HG03025 (cell line): ENCODE measurements around the gene AGFG1.
"Not testable (repeated sequence)": the region's sequence is repeated elsewhere in the genome, so short reads cannot be mapped to it uniquely, and the experiment has no call there.

Source experiments
- ATAC-seq: cut with Tn5 transposase; IDR thresholded peaks from one replicate; pipeline ENCODE4 v1.9.1; 2021; ENCODE audit warnings: mild to moderate bottlenecking, moderate library complexity; ENCODE audit not compliant: unreplicated experiment, low FRiP score

AGFG1 gene

DNA sequence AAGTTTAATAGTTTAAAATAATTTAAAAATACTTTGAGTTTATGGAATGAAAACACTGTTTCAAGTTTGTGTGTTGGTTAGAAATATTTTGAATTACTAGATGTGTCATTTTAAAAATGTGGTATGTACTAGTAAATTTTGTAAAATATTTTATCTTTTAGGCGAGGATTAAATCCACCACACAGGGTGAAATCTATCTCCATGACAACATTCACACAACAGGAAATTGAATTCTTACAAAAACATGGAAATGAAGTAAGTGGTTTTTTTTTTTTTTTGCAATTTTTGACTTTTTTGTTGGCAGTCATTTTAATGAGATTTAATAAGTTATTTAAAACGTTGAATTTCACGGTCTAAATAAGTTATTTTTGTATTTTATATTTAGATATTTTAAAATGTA is 19.4 kb downstream of the AGFG1 start:
- ATAC-seq, result no peak

- ATAC-seq, result no peak
These were observed 21.6 kb downstream of the AGFG1 start for GRCh38 chr2:227493524-227493923.

DNA sequence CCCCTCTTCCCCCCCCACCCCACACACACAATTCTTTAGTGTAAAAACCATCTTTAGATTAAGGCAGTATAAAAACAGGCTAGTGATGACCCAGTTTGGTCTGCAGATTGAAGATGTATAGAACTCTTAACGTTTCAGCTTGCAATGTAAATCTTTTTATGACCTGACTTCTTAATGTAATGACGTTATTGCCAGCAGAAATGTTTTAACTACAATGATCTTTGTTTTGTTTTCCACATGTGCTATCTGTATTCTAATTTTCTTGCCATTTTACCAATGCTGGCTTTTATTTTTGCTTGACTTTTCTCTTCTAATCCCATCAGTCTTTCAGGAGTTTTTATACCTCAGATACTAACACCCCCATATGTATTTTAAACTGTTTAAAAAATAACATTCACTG is 25.2 kb downstream of the AGFG1 start:
- ATAC-seq, result no peak

- ATAC-seq, result no peak
These were observed 27.8 kb downstream of the AGFG1 start for GRCh38 chr2:227499627-227500300.

DNA sequence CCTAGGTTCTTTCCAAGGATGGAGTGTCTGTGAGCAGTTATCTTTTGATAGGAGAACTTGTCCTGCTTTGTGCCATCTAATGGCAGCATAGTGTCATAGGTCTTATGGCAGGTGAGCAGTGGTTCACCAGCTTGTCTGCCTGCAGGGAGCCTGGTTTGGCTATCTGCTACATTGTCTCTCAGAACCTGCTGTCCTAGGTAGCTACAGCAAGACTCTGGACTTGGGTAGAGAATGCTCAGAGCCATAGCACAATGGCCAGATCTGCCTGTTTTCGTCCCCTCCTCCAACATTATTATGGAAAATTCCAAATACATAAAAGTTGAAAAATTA is 28.3 kb downstream of the AGFG1 start:
- no peak for ATAC-seq

GRCh38 chr2:227503433-227504406 is 31.8 kb downstream of the AGFG1 start:
- ATAC-seq, result no peak

DNA sequence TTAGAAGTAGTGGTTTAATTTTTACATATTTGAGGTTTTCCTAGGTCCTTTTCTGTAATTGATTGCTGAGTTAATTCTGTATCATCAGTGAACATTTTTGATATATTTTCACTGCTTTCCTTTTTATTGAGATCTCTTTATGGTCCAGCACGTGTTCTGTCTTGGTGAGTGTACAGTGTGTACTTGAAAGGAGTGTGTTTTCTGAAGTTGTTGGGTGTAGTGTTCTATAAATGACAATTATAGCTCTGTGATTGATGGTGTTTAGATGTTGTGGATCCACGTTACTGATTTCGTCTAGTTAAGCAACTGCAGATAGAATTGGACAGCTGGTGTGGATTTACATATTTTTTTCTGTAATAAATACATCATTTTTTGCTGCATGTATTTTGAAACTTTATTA is 32.7 kb downstream of the AGFG1 start:
- no peak for ATAC-seq

DNA sequence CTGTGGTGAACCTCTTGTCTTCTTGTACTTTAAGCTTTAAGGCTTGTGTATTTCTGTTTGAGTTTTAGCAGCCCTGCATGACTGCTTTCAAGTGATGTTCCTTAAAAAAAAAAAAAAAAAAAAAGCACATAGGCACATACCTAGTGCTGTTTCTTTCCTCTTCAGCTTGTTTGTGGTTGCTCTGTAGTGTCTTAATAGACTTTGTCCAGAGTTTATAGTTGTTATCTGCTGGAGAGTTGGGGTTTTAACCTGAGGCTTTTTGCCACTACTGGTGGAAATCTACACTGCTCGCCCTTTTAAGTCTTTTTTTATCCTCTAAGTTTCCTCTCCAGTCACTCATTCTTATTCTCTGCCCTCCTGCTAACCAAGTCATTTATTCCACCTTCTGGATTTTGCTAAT is 34.5 kb downstream of the AGFG1 start:
- ATAC-seq, result no peak

GRCh38 chr2:227507963-227508362 is 36.0 kb downstream of the AGFG1 start:
- no peak for ATAC-seq

- no peak for ATAC-seq
These were observed 37.1 kb downstream of the AGFG1 start for GRCh38 chr2:227509076-227509475.

DNA sequence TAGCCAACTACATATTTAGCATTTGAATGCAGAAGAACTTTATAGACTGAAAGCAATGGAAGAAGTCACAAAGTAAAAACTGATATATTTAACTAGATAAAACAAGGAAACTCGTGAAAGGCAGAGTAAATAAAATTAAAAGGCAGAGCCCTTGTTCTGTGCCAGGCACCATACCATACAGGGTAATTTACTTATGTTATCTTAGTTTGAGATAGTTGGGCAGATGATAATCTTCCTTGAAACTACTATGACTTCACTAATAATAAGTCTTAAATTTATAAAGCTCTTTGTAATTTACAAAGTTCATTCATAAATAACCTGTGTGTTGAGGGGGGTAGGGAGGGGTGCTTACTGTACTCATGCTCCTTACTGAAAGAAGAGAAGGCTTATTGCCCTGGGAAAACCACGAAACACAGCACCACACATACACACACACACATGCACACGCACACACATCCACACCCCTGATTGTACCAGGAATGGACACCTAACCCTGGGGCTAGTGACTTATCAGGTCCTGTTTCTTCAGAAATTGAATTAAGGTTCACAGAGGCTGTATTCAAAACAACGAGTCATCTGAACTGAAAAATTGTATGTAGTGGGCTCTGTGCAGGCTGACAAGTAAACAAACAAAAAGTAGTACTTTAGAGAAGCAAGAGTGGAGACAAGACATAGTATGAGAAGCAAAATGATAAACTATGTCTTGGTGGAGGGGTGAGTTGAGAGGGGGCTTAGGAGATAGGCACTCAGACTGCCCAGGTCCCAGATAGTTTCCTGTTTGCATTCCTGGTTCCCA is 38.1 kb downstream of the AGFG1 start:
- no peak for ATAC-seq

GRCh38 chr2:227510620-227510958 is 38.6 kb downstream of the AGFG1 start:
- ATAC-seq, result no peak

DNA sequence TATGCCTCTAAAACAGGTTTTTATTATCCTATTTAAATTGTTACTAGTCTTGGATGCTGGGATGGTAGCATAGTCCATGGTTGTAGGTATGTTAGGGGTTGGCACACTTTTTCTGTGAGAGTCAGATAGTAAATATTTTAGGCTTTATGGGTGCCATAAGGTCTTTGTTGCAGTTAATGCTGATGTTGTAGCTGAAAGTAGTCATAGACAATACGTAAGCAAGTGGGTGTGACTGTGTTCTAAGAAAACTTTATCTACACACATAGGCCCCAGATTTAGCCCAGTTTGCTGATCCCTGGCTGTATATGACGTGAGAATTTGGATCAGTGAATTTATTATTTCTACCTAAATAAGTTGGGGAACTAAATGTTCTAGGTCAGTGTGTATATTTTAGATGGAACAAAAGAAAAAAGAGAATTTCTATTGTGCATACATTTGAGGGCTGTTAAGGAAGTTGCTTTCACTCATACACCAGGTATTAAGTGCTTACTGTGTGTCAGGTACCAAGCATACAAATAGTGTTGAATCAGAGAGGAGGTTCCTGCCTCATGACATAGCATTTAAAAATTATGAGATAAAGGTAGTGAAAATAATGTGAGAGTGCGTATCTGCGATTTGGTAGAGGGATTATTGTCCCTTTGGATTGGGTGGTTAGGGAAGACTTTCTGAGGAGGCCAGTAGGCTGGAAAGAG is 39.4 kb downstream of the AGFG1 start:
- ATAC-seq, result no peak

DNA sequence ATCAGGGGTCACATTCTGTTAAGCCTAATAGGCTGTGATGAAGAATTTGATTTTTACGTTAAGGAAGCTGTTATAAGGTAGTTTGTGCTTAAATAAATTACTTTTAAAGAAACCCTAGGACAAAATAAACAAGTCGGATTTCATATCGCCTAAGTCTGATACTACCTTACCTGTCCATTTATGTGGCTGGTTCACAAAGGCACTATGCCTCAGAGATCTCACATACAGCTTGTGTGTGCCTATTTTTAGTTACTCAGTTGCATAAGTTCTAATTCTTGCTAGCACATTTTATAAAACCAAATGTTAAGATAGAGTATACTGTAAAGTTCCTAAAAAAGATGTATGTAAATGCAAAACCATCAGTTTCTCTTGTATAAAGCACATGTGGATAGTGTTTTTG is 40.0 kb downstream of the AGFG1 start:
- no peak for ATAC-seq

GRCh38 chr2:227513113-227513512 is 41.2 kb downstream of the AGFG1 start:
- ATAC-seq, result no peak

DNA sequence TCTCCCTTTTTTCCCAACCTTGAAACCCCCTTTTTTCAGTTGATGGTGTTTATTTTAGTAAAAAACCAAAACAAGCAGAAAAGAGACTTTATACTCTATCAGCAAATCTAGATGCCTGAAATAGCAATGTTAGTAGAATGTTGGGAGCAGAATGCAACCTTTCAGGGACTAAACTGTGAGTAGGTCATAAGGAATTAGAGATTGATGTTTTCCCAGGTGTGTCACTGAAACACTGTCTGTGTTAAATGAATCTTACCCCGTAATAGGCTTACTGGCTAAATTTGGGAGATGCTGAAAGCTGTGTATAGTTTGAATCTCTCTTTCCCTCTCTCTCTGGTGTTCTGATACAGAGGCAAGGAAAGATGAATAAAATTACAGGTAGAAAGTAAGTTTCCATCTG is 43.8 kb downstream of the AGFG1 start:
- ATAC-seq, result no peak

DNA sequence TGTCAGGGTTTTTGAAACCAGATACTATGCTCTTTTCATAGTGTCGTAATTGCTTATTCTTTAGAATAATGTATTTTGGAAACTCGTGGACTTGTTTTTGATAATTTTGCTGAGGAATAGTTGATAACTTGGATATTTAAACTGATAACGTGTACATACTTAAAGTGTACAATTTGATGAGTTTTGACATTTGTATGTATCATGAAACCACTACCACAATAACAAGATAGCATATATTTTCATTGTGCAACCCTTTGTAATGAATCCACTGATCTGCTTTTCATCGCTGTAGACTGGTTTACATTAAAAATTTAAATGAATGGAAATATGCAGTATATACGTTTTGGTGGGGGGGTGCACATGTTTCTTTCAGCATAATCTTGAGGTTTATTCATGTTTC is 45.8 kb downstream of the AGFG1 start:
- ATAC-seq, result no peak

GRCh38 chr2:227518278-227518865 is 46.4 kb downstream of the AGFG1 start:
- ATAC-seq, result not testable (repeated sequence)

DNA sequence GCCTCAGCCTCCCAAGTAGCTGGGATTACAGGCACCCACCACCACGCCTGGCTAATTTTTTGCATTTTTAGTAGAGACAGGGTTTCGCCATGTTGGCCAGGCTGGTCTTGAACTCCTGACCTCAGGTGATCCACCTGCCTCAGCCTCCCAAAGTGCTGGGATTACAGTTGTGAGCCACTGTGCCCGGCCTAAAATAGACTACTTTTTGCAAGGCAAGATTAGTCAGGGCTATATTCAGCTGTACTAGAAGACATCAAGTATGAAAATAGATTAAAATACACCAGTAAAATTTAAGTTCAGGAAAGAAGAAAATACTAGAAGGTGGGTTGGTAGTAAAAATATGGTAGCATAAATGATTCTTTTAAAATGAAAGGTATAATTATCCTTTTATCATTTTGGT is 49.2 kb downstream of the AGFG1 start:
- not testable (repeated sequence) for ATAC-seq

DNA sequence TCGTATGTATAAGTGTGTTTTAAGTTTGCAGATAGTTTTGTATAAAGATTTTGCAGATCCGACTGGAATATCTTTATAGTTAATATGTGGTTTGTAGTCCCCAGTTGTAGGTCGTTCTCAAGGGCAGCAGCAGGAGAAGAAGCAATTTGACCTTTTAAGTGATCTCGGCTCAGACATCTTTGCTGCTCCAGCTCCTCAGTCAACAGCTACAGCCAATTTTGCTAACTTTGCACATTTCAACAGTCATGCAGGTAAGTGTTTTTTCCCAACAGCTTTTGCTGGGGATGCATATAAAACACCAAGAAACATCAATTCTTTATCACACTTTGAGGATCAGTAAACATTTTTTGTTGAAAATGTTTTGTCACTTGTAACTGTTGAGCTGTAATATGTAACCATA is 52.7 kb downstream of the AGFG1 start:
- ATAC-seq, result no peak
